Esophagus mucosa (tissue), 1 donor: ENCODE results near the gene MKLN1. TPM values are rescaled to one million over a fixed set of nuclear protein-coding genes. Genes with fewer than 3 reads are reported as not detected.

ENCODE experiments used
- ATAC-seq: fragments of 200-7000 bp; cut with Tn5 transposase; one replicate; pipeline ENCODE4 v1.9.1; 2020
- total RNA-seq: library from RNA; stranded (reverse); gene quantifications from one replicate; pipeline ENCODE4 v1.2.4, GENCODE V29; 2023
- donor health status: DM: yes; HTN: yes; CAD: no.

Gene MKLN1
- total RNA-seq, 1 donor from 2014 or later: 26.7 TPM

DNA sequence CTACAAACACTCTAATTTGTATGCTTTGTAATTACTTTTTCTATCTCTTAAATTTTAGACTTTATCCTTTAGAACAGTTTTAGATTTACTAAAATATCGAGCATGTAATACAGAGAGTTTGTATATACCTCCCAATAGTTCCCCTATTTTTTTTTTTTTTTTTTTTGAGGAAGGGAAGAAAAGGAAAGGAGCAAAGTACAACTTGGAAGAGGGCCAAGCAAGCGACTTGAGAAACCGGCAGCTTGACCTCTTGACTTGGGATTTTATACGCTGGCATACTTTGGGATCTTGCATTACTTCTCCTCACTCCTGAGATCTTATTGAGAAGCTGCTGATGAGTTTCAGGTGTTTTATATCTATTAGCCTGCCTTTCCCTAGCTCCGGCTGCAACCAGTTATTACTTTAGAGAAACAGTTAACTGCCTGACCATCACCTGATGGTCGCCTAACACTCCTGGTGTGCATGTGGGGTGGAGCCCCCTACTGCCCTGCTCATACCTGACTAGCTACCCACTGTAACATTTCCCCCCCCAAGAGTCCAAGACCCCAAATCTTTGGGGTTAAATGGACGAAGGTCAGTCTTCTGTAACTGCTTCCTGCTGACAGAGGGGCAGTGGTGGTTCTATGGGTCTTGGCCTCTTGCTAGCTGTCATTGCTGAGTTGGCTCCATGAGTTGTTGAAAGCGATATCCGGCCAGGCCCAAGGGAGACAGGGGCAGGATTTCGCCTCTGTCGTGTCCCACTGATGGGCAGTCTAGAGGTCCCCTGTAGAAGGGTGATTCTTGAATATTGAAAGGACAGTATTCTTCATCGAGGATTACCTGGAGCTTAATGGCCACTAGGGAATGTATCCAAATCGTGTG, 28.5 kb downstream of the MKLN1 start:
- no peak for ATAC-seq

DNA sequence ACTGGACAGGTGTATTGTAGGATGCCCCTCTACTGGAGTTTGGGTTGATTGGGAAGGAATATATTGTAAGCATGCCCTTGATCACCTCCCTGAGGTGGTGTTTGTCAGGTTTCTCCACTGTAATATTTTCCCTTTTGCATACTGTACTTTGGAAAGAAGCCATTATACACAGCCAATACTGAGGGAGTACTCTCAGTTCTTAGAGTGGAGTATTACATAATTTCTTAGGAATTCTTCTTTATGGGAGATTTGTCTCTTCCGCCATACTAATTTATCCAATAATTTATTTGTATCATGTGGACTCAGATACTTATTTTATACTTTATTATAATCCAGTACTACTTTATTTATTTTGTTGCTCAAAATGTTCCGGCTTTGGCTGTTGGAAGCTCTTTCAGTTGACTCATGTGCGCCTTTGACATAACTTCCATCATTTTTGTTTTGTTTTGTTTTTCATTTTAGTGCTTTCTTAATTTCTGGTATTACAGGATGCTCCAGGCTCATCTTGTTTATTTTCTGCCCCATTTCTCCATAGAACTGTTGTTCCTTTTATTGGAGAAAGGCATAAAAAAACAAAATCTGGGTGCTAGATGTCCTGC, 29.7 kb downstream of the MKLN1 start:
- no peak for ATAC-seq

DNA sequence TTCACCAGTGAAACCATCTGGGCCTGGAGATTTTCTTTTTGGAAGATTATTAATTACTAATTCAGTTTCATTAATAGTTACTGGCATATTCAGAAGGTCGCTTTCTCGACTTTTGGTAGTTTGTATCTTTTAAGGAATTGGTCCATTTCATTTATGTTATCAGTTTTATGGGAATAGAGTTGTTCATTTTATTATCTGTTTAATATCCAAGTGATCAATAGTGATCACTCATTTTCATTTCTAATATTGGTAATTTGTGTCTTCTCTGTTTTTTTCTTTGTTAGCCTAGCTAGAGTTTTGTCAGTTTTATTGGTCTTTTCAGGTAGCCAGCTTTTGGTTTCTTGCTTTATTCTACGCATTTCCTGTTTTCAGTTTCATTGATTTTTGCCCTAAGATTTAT, 31.0 kb downstream of the MKLN1 start:
- ATAC-seq: no peak

DNA sequence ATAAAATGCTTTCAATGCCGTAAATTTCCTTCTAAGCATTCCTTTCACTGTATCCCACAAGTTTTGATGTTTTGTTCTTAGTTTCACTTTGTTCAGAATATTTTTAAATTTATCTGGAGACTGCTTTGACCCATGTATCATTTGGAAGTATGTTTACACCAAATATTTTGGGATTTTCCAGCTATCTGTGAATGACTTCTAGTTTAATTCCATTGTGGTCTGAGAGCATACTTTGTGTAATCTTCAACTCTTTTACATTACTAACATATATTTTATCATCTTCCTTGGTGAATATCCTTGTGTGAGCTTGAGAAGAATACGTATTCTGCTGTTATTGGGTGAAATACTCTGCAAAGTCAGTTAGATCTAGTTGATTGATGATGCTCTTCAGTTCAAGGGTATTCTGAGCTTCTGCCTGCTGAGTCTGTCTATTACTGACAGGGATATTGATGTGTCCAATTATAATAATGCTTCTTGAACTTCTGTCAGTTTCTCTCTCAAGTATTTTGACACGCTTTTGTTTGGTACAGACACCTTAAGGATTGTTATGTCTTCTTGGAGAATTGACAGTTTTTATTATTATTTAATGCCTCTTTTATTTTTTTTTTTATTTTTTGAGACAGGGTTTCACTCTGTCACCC, 31.6 kb downstream of the MKLN1 start:
- ATAC-seq: no peak

DNA sequence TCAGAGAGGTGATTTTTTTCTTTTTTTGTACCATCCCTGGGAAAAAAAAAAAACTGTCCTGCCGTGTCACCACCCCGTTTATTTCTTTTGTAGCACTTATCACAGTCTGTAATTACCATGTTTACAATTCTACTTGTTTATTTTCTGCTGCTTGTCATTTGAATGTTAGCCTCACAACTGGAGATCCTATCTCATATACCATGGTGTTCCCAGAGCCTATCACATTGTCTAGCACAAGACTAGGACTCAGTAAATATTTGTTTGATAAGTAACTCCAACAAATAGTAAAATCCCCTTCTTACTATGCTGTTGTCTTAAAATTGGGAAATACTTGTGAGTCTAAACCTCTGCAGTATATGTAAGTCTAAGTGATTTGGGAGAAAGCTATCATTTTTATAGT, 36.0 kb downstream of the MKLN1 start:
- no peak for ATAC-seq

DNA sequence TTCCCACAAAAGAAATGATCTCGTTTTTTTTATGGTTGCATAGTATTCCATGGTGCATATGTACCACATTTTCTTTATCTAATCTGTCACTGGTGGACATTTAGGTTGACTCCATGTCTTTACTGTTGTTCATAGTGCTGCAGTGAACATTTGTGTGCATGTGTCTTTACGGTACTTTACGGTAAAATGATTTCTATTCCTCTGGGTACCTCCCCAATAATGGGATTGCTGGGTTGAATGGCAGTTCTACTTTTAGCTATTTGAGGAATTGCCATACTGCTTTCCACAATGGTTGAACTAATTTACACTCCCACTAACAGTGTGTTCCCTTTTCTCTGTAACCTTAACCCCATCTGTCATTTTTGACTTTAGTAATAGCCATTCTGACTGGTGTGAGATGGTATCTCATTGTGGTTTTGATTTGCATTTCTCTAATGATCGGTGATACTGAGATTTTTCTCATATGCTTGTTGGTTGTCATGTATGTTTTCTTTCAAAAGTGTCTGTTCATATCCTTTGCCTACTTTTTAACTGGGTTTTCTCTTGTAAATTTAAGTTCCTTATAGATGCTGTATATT, 37.2 kb downstream of the MKLN1 start:
- no peak for ATAC-seq

DNA sequence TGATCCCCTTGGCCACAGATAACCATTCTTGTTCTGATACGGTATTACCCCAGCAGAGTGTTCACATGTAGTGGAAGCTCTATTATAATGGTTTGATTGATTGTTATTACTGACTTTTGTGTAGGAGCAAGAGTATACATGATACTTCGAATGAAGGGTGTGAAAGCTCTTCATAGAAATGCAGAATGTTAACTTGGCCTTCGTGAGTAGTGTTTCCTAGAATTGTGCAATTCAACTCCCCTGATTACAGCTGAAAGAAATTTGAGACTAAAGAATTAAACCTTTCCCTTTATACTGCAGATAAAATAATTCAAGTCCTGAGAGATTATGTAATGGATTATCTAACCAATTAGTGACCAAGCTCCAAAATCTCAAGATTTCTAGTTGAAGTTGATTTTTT, 38.2 kb downstream of the MKLN1 start:
- ATAC-seq: no peak

DNA sequence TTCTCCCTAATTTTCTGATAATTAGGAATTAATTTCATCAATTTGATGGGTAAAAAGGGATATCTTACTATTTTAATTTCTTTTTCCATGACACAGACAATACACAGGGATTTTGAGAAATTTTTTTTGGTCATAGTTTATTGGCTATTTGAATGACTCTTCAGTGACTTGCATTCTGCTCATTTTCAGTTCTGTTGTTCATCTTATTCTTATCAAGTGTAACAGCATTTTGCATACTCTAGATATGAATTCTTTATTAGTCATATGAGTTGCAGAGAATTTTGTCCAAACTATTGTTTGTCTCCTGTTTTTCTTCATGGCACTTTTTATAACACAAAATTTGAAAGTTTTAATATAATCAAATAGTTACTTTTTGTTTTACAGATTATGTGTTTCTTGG, 41.7 kb downstream of the MKLN1 start:
- ATAC-seq: no peak

DNA sequence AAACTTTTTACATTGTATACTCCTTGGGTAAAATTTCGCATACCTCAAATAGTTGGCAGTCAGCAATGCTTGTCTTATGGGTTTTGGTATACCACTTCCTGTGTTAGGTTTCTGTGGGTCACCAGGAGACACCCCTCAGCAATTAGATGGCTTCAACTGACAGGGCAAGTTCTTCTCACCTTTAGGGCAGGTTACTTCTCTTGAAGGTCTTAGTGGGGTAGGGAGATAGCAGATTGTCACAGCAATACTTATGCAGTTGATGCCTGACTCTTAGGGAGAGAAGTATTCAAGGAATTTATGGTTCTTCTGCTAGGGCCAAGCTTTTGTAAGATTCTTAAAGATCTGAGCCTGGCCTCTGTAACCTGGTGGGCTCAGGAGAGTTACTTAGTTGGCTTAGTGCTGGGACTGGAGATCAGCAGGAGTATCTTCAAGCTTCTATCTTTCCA, 42.9 kb downstream of the MKLN1 start:
- ATAC-seq: no peak

DNA sequence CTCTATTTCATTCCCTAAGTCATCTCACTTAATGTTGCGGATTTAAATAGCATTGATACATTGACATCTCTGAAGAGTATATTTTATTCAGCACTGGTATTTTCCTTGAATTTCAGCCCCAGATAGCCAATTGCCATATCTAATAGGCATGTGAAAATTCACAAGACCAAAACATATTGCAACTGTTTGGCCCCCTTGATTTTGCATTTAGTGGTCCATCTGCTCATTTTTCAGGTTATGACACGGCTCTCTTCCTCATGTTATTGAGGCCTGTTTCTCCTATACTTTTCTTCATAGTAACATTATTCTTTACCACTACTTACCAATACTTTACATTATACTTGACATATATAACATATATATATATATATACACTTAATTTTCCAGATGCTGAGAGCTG, 43.7 kb downstream of the MKLN1 start:
- no peak for ATAC-seq

DNA sequence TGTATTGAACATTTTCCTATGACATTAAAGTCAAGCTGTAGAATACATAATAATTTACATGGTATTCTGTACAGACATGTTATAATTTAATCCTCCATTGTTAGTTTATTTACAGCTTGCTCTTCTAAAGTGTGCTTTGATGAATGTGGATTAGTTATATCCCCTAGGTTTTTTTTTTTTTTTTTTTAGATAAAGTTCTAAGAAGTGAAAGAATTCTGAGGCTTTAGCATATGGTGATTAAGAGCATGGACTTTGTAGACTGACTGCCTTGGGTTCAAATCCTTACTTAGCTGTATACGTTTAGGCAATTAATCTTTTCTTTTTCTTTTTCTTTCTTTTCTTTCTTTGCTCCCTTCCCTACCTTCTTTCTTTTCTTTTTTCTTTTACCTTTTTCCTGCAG, 44.9 kb downstream of the MKLN1 start:
- no peak for ATAC-seq

DNA sequence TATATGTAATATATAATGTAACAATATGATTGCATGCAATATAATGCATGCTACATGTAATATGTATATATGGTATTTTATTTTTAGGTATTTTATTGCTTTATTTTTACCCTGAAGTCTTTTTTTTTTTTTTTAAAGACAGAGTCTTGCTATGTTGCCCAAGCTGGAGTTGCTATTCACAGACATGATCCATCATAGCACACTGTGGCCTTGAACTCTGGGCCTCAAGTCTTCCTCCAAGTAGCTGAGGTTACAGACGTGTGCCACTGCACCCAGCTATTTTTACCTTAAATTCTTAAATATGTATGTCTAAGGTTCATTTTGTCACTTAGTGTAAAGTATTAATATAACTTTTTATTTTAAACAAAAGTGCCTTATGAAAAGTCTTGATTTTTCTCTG, 47.1 kb downstream of the MKLN1 start:
- no peak for ATAC-seq

DNA sequence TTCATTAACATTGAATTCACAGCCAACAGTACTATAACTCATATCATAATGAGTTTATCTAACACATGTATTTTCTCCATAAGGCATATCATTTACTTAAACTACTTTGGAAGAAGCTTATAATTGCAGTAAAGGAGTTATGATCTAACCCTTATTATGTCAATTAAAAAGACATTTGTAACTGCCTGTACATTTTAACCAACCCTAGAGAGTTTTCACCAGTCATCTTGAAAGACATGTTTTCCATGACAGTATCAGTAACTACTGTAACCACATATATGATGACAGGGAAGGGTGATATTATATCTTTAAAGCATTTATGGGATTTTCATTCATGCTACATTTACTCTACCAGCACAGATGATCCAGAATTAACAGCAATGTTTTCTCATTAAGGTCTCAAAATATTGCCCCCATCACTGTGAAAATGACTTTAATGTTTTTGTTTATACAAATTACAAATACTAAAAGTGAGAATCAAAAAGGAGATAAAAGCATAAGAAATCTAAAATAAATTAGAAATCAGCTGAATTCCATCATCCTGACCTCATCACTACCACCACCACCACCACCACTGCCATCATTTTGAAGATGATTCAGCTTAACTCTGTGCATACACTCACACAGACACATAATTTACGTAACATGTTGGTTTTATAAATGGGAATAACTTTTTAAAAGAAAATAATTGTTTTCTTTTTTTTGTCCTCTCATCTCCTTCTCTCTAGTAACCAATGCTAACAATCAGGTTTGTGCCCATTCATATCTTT, 53.6 kb downstream of the MKLN1 start:
- no peak for ATAC-seq

DNA sequence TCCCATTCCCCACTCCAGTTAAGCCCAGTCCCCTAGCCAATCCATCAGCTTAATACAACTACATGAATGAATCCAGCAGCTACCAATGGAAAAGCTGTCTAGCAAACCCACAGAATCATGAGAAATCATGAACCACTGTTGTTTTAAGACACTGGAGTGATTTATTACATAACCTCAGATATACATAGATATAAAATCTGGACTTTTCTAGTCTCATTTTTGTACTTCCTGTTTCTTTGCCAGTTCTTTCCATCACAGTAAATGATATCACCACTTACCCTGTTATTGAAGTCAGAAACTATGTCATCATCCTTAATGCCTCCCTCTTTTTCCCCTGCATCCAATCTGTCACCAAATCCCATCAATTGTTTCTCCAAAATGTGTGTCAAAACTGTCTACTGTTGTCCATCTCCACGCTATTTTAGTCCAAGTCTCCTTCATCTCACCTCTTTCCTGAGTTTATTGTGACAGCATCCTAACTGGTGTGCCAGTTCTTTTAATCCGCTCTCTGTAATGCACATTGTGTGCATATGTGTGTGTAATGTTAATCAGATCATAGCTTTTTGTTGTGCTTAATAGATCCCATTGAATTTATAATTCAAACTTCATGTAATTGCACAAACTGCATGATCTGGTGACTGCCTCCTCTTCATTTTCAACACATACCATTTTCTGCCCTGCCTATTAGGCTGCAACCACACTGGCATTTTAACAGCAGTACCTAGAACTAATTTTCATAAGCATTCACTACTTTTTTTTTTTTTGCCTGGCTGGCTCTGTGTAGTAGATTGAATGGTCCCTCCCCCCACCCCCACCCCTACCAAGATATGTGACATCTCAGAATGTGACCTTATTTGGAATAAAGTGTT, 56.0 kb downstream of the MKLN1 start:
- ATAC-seq: no peak

DNA sequence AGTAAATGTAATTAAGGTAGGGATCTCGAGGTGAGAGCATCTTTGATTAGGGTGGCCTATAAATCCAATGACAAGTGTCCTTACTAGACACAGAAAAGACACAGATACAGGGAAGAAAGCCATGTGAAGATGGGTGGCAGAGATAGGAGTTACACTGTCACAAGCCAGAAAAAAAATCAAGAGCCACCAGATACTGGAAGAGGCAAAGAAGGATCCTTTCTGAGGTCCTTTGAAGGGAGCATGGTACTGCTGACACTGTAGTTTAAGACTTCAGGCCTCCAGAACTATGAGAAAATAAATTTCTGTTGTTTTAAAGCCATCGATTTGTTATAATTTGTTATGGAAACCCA, 56.6 kb downstream of the MKLN1 start:
- no peak for ATAC-seq

DNA sequence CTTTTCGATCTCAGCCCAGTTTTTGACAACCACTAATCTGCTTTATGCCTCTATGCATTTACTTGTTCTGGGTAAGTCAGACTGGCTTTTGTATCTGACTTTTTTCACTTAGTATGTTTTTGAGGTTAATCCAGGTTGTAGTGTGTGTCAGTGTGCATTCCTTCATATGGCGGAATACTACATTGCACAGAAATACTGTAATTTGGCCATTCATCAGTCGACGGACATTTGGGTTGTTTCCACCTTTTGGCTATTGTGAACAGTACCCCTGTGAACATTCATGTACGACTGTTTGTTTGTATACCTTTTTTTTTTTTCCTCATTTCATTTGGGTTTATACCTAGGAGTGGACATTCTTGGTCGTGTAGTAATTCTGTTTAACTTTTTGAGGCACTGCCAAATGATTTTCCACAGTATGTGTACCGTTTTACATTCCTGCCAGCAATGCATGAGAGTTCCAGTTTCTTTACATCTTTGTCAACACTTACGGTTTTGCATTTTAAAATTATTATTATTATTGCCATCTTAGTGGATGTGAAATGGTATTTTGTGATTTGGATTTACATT, 57.4 kb downstream of the MKLN1 start:
- no peak for ATAC-seq

DNA sequence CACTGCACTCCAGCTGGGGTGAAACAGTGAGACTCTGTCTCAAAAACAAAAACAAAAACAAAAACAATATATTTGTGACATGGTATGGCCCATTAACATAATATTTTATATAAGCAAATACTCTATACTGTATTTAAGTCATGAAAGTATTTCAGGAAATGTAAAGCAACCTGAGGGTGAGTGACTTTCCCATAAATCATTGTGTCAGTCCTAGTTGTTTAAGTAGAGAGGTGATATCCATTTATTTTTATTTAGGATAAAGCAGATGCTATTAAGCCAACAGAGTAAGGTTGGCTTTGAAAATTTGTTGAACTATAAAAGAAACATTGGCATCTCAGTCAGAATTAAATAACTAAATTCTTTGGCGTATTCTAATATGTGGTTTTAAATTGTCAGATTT, 60.5 kb downstream of the MKLN1 start:
- ATAC-seq: no peak

DNA sequence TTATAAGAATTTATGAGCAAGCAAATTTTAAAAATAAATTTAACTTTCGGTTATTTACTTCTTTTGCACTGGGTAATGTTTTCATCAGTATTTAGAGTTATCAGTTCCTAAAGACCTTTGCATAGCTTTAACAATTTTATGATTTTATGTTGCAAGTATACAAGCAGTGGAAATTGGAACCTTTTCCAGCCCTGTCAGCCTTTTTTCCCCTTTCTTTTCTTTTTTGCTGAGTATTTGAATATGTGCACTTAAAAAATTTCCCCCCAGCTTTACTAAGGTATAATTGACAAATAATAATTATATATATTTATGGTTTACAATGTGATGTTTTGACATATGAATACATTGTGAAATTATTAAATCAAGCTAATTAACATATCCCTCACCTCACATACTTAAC, 62.6 kb downstream of the MKLN1 start:
- no peak for ATAC-seq

DNA sequence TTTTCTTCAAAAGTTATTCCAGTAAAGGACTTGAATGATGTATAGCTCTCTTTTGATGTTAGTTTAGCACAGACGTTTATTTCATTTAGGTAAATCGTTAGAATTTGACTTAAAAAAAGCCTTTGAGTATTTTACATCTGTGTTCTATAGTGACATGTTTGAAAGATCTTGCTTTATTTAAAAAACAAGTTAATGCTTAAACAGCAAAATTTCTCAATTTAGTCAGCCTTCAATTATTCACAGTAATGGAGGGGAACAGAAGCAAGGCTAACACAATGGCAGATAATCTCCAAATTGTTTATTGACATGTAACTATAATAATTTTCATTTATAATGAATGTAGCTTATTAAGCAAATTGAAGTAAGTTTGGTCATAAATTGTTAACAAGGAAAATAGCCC, 63.5 kb downstream of the MKLN1 start:
- ATAC-seq: no peak

DNA sequence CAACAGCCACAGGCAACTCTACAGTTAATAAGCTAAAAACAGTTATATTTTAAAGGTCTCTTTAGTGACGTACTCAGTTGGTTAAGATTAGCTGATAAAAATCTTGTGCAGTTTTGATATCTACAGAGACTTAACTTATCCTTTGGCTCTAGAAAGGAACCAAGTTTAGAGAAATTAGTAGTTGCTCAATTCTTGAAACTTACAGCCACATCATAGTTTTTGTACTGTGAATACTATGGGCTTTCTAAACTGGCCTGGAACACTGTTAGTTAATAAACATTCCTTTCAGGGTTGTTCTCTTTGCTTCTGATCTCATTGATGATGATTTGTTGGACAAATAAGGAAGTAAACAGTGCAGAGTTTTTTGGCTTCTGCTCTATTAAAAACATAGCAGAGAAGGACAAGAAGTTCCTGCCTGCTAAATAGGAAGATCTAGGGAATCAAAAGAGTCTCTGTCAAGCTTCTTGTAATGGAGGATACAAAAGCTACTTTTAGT, 73.1 kb downstream of the MKLN1 start:
- no peak for ATAC-seq

DNA sequence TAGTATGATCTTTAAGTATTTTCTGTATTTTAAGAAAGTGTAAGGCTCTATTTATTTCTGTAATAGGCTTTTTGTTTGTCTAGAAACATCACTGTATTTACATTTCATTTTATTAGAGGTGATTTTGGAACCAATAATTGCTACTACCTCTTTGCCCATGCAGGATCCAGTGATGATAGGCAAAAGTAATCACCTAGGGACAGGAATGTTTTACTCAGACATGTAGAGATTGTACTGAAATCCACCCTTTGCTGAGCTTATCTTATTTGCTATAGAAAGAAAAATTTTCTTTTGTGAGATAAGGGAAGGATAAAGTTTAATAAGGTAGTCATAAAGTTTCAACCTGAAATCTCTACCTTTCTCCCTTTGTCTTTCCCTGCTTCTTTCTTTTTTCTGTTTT, 73.5 kb downstream of the MKLN1 start:
- ATAC-seq: no peak
